ENCODE measurements around the gene CHST11. TPM values are rescaled to one million over a fixed set of nuclear protein-coding genes. Genes with fewer than 3 reads are reported as not detected.

CHST11 gene
- total RNA-seq, 1 experiment from 2014 or later: 6.7 TPM

DNA sequence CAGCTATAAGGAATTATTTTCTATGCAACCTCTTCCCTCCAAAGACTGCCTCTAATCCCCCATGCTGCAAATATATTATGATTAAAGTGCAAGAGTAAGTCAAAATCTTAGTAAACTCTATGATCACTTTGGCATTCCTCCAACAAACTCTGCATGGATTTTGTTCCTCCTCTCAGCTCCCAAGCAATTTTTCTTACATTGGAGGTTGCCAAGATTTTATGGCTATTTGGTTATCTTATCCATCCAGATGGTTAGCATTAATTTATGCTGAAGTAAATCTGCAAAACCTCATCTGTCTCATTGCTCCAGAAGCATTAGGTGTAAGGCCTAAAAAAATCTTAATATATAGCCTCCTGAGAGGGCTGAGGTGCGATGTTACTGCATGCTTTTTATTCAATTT lies 228.1 kb downstream of the CHST11 start:
- Histone ChIP-seq H2BK15ac (ENCODE audit: low read depth, low read length) (no peak overlapping the region), H3K9ac (ENCODE audit: extremely low read depth, insufficient read length, low read length) (no peak overlapping the region), H3K27ac (ENCODE audit: insufficient read length, low read depth, low read length) (no peak overlapping the region), H3K27me3 (ENCODE audit: insufficient read depth, low read length) (no peaks in the 10 kb centered on the region), H4K20me1 (ENCODE audit: control insufficient read depth, insufficient read depth, insufficient read length) (no peaks in the 10 kb centered on the region), H3K9me3 (ENCODE audit: control insufficient read depth, low read depth, low read length) (no peaks in the 10 kb centered on the region), H3K23me2 (ENCODE audit: insufficient read length, low read depth, low read length, poor library complexity, severe bottlenecking) (no peaks in the 10 kb centered on the region), H3K4ac (ENCODE audit: low read depth, low read length) (no peak overlapping the region), H2BK12ac (ENCODE audit: insufficient read length, low read depth, low read length) (no peak overlapping the region), H2BK20ac (ENCODE audit: low read depth, low read length, poor library complexity, severe bottlenecking) (no peak overlapping the region), H3K56ac (ENCODE audit: insufficient read length, low read depth, low read length) (no peak overlapping the region), H3K4me1 (ENCODE audit: insufficient read depth, low read length) (no peaks in the 10 kb centered on the region), H4K8ac (replicated peaks; ENCODE audit: insufficient read length, low read depth, low read length) (no peak overlapping the region), H3K79me2 (ENCODE audit: insufficient read depth, low read length) (no peaks in the 10 kb centered on the region), H3K18ac (ENCODE audit: insufficient read length, low read depth, low read length) (no peak overlapping the region), H4K91ac (ENCODE audit: insufficient read length, low read depth, low read length) (no peak overlapping the region), H3K14ac (ENCODE audit: insufficient read depth, low read length) (no peak overlapping the region), H2AK5ac (ENCODE audit: insufficient read length, low read length) (no peak overlapping the region), H3K79me1 (ENCODE audit: insufficient read depth, low read depth, low read length, poor library complexity, severe bottlenecking) (peaks cover 2% of the 10 kb centered on the region), H2BK5ac (ENCODE audit: insufficient read length, low read length) (no peak overlapping the region), H2AFZ (ENCODE audit: low read length) (no peak overlapping the region), H4K5ac (ENCODE audit: insufficient read length, low read depth, low read length) (no peak overlapping the region), H3K4me2 (ENCODE audit: insufficient read depth, insufficient read length, low read length) (no peak overlapping the region), H3K23ac (ENCODE audit: insufficient read length, low read depth, low read length) (no peak overlapping the region), H2BK120ac (ENCODE audit: low read depth, low read length, poor library complexity, severe bottlenecking) (no peak overlapping the region), H3T11ph (ENCODE audit: low read length) (no peak overlapping the region)
- Mint-ChIP-seq H3K9me3 (no peaks in the 10 kb centered on the region), H3K27ac (no peak overlapping the region), H3K27me3 (ENCODE audit: low read depth) (no peaks in the 10 kb centered on the region), H3K36me3 (ENCODE audit: insufficient read depth in 1 of 3, low read depth in 3 of 3) (no peaks in the 10 kb centered on the region), H3K4me1 (peaks cover 1 to 3% of the 10 kb centered on the region in 2 experiments; a peak in 3 of 4 replicates), H3K4me3 (no peak overlapping the region)
- no CpG with 5 or more reads among the region's 1 CpG for WGBS (ENCODE audit: extremely low coverage, insufficient read length, low lambda C conversion rate)
- no peak for DNase-seq
- TF ChIP-seq, protein P1, sequence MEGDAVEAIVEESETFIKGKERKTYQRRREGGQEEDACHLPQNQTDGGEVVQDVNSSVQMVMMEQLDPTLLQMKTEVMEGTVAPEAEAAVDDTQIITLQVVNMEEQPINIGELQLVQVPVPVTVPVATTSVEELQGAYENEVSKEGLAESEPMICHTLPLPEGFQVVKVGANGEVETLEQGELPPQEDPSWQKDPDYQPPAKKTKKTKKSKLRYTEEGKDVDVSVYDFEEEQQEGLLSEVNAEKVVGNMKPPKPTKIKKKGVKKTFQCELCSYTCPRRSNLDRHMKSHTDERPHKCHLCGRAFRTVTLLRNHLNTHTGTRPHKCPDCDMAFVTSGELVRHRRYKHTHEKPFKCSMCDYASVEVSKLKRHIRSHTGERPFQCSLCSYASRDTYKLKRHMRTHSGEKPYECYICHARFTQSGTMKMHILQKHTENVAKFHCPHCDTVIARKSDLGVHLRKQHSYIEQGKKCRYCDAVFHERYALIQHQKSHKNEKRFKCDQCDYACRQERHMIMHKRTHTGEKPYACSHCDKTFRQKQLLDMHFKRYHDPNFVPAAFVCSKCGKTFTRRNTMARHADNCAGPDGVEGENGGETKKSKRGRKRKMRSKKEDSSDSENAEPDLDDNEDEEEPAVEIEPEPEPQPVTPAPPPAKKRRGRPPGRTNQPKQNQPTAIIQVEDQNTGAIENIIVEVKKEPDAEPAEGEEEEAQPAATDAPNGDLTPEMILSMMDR (conservative IDR thresholded peaks at IDR 0.05): no peak
